KOPT-K1 (cell line): Measurements from ENCODE around the gene SATB2.

Experiments used
- H3K27ac ChIP-seq: fragments of 200-600 bp; sonication (generic); 2 replicates; pipeline ENCODE4 v1.5.1; 2016; ENCODE audit warnings: antibody characterized with exemption, mild to moderate bottlenecking, low read depth, low read length; ENCODE audit not compliant: poor library complexity, severe bottlenecking
- H3K36me3 ChIP-seq: fragments of 200-600 bp; sonication (generic); 2 replicates; pipeline ENCODE4 v1.5.1; 2017; ENCODE audit warnings: antibody characterized with exemption, mild to moderate bottlenecking, low read length, moderate library complexity; ENCODE audit not compliant: insufficient read depth
- H3K9me3 ChIP-seq: fragments of 200-600 bp; sonication (generic); 2 replicates; pipeline ENCODE4 v1.5.1; 2017; ENCODE audit warnings: antibody characterized with exemption, low read length, mild to moderate bottlenecking; ENCODE audit not compliant: insufficient read depth, poor library complexity, severe bottlenecking

Gene SATB2

DNA sequence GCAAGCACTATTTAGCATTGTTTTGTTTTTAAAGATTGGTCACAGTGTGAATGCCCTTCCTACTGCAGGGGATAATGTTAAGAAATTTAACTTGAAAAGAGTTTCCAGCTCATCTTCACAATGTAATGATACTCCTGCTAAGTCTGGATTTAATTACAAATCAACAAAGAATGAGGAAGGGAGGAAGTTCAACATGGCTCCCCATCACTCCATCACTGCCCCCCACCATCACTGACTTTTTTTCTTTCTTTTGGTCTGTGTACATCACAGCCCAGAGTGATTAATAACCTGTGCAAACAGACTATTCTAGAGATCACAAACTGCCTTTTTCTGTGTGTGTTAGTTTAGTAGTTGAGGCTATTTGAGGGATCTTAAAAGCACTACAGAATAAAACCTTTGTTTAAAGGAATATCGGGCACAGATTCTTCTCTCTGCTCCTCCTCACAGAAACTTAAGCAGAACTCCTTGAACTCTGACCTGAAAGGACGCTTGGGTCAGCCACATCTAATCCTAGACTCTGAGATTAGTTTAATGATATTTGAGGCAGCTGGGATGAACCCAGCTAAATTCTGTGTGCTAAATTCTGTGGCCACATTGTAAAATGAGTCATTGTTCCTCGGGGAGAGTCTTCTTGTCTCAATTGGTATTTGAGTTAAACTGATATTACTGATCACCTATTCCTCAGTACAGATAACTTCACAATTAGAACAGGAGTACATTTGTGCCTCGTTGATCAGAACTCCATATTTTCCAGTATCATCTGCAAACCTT is 47.8 kb downstream of the SATB2 start:
- Histone ChIP-seq H3K27ac (no peak overlapping the region), H3K9me3 (no peaks in the 10 kb centered on the region), H3K36me3 (no peaks in the 10 kb centered on the region)

DNA sequence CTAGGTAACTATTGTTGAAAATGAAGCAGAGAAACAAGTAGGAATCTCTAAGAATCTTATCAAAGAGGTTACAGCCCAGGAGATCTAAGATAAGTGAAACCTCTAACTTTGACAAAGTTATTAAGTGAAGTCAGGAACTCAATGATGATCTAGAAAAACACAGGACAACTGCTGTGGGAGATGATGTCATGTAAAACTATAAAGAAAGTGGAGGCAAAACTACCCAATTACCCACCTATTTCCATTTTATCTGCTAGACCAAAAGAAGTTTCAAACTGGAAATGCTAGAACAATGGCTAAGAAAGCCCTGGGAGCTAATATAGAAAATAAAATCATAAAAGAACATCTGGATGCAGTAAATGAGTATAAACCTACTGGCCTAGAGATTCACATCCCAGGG is 50.3 kb downstream of the SATB2 start:
- H3K27ac ChIP-seq, result no peak overlapping the region
- H3K36me3 ChIP-seq, result no peaks in the 10 kb centered on the region
- no peaks in the 10 kb centered on the region for H3K9me3 ChIP-seq

DNA sequence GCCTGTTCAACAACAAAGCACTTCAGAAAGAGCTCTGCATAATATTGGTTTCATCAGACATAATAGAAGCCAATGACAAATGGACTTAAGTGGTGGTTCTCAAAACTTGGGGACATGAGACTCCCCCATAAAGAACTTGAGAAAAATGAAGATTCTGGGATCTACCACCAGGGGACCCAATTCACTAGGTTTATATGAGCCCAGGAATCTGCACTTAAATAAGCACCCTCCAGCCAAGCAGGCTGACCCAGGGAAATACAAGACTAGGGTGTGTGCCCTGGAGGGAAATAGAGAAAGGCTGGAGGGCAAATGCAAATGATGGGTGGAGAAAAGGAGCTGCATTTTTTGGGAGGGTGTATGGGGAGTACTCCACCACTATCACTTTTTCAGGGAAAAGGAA is 52.5 kb downstream of the SATB2 start:
- Histone ChIP-seq H3K9me3 (no peaks in the 10 kb centered on the region), H3K36me3 (no peaks in the 10 kb centered on the region), H3K27ac (no peak overlapping the region)

DNA sequence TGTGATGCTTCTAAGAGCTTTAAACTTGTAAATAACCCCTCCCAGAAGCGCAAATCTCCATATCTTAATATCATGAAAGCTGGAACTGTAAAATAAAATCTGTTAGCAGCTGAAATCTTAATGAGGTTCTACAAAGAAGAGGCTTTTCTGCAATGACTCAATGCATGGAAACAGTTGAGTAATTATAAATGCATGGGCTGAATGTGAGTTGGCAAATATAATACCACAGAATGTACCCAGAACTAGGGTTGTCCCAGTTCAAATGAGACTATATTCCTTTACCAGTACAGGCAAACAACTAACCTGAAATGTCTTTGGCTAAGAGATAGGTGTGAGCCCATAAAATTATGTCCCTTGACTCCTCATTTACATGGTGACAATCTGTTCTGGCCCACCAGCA is 52.9 kb downstream of the SATB2 start:
- Histone ChIP-seq H3K9me3 (no peaks in the 10 kb centered on the region), H3K36me3 (no peaks in the 10 kb centered on the region), H3K27ac (no peak overlapping the region)

DNA sequence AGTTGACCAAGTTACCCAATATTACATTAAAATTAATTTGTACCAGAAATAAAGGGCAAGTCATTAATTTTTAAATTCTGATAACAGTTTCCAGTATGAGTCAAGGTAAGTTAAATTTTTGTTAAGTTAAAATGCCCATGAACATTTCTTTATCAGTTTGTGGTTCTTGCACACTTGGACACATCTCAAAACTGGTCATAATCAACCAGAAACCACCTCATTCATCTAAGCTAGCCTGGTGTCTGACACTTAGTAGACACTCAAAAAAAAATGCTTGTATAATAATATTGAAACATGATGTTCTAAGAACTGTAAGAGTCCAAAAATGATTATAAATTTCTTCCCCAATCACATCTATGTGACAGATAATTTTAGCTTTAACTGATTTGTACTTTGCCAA is 62.4 kb downstream of the SATB2 start:
- Histone ChIP-seq H3K36me3 (no peaks in the 10 kb centered on the region), H3K9me3 (no peaks in the 10 kb centered on the region), H3K27ac (no peak overlapping the region)

DNA sequence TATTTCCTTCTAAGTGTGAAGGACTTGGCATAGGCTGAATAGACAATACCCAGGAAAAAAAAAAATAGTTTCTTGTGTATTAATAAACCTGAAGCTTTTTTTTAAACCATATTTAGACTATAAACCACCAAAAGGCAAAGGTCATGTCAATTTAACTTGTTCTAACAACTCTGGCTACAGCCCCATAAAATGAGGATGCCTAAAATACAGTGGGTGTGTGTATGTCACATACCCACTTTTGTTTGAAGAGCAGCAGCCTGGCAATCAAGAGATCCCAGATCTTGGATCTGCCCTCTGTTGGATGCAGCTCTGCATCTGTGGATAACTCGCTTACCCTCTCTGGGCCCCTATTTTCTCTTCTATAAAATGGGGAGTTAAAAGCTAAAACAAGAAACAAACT is 65.4 kb downstream of the SATB2 start:
- Histone ChIP-seq H3K27ac (no peak overlapping the region), H3K9me3 (no peaks in the 10 kb centered on the region), H3K36me3 (no peaks in the 10 kb centered on the region)

DNA sequence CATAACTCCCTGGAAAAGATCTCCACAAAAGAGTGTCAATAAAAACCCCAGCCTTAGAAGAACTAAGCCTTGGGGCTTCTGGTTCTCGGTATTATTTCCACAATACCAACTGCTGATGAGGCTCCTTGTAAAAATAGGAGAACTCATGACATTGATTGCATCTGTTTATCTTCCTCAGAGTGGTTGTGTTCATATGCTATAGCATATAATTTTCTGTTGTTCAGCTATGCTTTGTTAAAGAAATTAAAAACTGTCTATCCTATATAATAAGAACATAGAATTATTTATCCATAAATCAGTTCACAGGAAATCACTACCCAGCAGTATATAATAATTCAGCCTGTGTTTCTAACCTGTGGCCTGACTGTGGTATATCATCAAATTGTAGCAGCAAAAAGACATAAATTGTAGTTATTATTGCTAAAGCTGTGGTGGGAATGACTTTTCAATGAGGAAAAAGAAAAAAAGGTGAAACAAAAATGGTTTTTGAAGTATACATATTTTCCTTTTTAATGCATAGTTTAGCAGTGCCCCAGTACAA is 68.9 kb downstream of the SATB2 start:
- H3K27ac ChIP-seq, result no peak overlapping the region
- H3K36me3 ChIP-seq, result no peaks in the 10 kb centered on the region
- H3K9me3 ChIP-seq, result no peaks in the 10 kb centered on the region

DNA sequence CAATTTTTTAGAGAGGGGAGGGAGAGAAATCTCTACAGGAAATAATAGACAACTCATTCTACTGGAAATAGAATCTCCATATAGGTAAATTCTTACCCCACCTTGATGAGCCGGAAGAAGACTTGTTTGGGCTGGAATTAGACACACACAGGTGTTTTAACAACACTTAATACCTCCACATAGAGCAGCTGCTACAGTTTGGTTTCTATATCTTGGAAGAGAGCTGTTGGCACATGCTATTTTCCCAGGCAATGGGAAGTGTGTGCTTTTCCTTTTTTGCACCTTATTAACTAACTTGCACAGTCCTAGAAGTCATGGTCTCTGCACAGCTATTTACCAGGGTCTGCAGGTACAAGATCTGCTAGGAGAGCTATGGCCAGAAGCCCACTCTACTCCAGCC is 73.7 kb downstream of the SATB2 start:
- Histone ChIP-seq H3K27ac (no peak overlapping the region), H3K9me3 (no peaks in the 10 kb centered on the region), H3K36me3 (no peaks in the 10 kb centered on the region)

DNA sequence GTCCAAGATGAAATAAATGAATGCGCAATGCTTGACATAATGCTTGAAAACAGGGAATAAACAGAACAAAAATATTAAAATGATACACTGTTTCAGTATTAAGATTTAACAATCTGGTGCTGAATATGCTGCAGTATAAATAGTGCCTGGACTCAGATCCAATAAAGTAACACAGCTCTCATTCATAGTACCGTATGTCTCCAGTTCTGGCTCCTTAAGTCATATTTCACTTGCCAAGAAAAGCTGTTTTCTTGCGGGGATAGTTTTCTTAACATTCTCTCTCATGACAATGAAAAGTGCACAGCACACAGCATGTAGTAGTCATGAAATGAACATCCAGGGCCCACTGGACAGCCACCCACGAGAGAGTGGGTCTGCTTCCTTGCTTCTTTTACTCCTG is 74.7 kb downstream of the SATB2 start:
- Histone ChIP-seq H3K36me3 (no peaks in the 10 kb centered on the region), H3K27ac (no peak overlapping the region), H3K9me3 (no peaks in the 10 kb centered on the region)

DNA sequence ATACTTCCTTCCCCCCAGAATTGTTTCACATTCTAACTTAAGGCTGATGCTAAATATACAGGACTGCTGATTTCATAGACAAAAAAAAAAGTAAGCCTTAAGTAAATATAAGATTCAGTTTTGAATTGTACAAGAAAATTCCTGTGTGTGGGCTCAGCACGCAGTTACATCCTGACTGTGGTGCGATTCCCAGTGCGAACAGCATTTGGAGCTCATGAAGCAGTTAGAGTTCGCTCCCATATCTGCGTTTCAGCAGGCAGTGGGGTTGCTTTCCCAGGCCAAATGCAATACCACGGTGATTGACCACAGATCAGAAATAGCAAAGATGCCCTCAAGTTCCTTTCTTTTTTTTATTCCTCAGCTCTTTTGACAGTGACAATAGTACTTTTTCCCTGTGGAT is 75.6 kb downstream of the SATB2 start:
- no peaks in the 10 kb centered on the region for H3K9me3 ChIP-seq
- H3K27ac ChIP-seq, result no peak overlapping the region
- no peaks in the 10 kb centered on the region for H3K36me3 ChIP-seq

DNA sequence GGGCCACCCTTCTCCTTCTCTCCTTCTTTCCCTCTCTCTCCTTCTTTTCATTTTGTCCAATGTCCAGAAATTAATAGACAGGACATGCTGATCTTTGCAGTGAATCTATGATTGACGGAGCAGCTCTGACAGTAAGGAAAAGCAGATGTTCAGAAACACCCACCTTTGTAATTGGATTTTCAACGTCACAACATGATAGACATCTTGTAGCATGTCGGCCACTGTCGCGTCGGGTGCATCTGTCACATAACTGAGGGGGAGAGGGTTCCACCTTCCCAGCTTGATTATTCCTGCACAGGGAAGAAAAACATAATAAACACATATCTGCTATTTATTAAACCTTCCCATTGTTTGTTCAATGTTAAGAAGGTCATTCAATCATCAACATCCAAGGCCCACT is 76.2 kb downstream of the SATB2 start:
- Histone ChIP-seq H3K27ac (no peak overlapping the region), H3K36me3 (no peaks in the 10 kb centered on the region), H3K9me3 (no peaks in the 10 kb centered on the region)

DNA sequence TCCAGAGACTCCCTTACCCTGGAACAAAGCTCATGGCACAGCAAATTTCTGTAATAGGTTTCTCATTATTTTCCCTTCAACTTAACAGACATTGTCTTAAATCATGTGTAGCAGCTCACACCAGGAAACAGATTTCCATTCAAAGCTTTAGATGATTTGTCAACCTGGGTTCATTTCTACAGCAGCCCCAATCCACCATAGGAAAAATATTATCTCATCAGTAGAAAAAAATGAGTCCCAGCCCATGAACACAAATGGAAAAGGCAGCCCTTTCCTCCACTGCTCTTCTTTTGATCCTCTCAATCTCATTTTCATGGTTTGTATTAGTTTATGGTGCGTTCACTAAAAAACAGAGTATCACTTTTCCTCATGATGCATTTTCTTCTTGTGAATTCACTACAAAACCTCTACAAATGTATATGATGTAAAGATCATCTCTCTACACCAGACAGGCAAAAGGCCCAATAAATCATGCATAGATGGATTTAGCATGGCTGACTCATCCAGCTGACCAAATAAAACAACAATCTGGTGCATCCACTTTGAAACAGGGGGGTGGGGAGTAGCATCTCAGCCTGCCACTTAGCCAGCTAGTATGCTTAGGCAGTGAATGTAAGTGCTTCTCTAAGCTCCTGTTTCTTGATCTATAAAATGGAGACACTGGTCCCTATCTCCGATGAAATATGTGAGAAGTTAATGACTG is 78.6 kb downstream of the SATB2 start:
- no peaks in the 10 kb centered on the region for H3K36me3 ChIP-seq
- no peak overlapping the region for H3K27ac ChIP-seq
- no peaks in the 10 kb centered on the region for H3K9me3 ChIP-seq

DNA sequence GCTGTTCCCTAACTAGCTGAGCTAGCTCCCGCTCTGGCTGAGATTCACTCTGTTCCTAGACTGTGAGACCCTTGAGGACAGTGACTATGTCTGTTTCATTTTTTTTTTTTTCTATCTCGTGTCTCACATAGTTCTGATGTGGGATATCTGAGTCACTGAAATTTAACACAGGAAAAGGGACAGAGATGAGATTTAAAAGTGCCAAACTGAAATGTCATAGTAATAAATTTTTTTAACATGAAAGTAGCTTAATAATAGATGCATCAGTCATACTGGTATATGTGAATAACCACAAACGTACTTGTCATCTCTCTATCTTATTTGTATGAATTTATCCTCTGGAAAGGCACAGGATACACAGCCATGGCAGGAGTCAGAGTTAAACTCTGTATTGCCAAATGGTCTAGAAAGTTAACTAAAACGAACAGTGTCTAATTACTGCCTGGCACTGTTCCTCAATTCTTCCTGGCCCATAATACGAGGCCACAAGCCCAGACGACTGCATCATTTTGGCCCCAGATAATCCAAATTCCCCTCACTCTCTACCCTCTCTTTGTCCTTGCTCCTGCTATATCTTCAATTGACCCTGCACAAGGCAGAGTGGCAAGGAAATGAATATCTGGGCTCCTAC is 87.5 kb downstream of the SATB2 start:
- Histone ChIP-seq H3K9me3 (no peaks in the 10 kb centered on the region), H3K36me3 (no peaks in the 10 kb centered on the region), H3K27ac (no peak overlapping the region)

DNA sequence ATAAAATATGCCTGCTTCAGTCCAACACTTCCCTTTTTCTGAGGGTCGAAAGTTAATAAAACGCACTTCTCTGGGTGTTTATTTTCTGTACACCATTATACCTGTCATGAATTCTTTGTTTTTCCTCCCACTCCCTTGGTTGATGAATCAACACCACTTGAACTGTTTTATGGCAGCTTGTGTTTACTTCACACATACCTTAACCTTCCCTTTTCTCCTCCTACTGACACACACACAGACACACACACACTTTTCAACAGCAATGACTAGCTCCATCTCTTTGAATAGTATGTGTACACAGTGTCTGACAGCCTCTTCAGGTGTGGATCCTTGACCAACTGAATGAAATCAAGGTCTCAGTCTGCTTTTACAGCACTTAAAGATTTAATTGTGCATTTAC is 91.3 kb downstream of the SATB2 start:
- Histone ChIP-seq H3K9me3 (no peaks in the 10 kb centered on the region), H3K36me3 (no peaks in the 10 kb centered on the region), H3K27ac (no peak overlapping the region)

DNA sequence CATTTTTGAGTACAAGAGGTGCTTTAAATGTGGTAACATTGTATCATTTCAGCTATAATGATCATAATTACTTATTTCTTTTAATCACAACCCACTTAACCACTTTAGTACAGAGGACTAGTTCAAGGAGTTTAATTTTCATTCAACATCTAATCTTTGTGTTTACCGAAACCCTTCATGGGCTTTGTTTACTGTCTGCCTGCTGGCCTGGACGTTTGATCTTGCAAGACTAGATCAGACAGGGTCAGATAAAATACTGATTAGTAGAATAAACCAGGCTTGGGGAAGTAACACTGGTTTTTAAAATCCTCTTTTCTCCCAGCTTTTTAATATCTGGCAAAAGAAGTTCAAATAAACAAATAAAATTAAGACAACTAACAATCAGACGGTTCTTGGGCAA is 93.6 kb downstream of the SATB2 start:
- H3K9me3 ChIP-seq, result no peaks in the 10 kb centered on the region
- no peak overlapping the region for H3K27ac ChIP-seq
- no peaks in the 10 kb centered on the region for H3K36me3 ChIP-seq
